ENCODE data around the gene R3HDM4.

The R3HDM4 gene

GRCh38 chr19:900302-901111 is 12.5 kb downstream of the R3HDM4 start:
- Histone ChIP-seq H3K36me3 (peaks cover 0 to 49% (median 35%) of the 10 kb centered on the region in 3 donors), H3K9me3 (no peaks in the 10 kb centered on the region), H3K4me1 (peaks cover 0 to 7% (median 0%) of the 10 kb centered on the region in 4 donors), H3K27ac (no peak overlapping the region), H3K4me3 (no peak overlapping the region), H3K27me3 (no peaks in the 10 kb centered on the region)
- intact Hi-C loops (cut with DNase I; ENCODE audit: low total_unique reads) = no loop called here
- no peak for TF ChIP-seq CTCF (IDR thresholded peaks at IDR 0.05)
- DNase-seq = no peak

- TF ChIP-seq CTCF (IDR thresholded peaks at IDR 0.05) = no peak
- DNase-seq = no peak
- Histone ChIP-seq H3K36me3 (peaks cover 0 to 49% (median 35%) of the 10 kb centered on the region in 3 donors), H3K4me3 (no peak overlapping the region), H3K4me1 (peaks cover 0 to 7% (median 0%) of the 10 kb centered on the region in 4 donors), H3K27me3 (no peaks in the 10 kb centered on the region), H3K27ac (no peak overlapping the region), H3K9me3 (no peaks in the 10 kb centered on the region)
- intact Hi-C loops (cut with DNase I; ENCODE audit: low total_unique reads) = no loop called here
Measured at GRCh38 chr19:900043-900301, 13.0 kb downstream of the R3HDM4 start.

GRCh38 chr19:899336-900042 is 13.5 kb downstream of the R3HDM4 start:
- Histone ChIP-seq H3K4me3 (no peak overlapping the region), H3K9me3 (no peaks in the 10 kb centered on the region), H3K27ac (no peak overlapping the region), H3K27me3 (no peaks in the 10 kb centered on the region), H3K36me3 (peaks cover 0 to 49% (median 35%) of the 10 kb centered on the region in 3 donors), H3K4me1 (peaks cover 0 to 7% (median 0%) of the 10 kb centered on the region in 4 donors)
- DNase-seq = no peak
- intact Hi-C loops (cut with DNase I; ENCODE audit: low total_unique reads) = no loop called here
- no peak for TF ChIP-seq CTCF (IDR thresholded peaks at IDR 0.05)

GRCh38 chr19:898663-899062 is 14.4 kb downstream of the R3HDM4 start:
- intact Hi-C loops (cut with DNase I; ENCODE audit: low total_unique reads) = no loop called here
- Histone ChIP-seq H3K9me3 (no peaks in the 10 kb centered on the region), H3K27ac (no peak overlapping the region), H3K27me3 (no peaks in the 10 kb centered on the region), H3K36me3 (peaks cover 0 to 49% (median 35%) of the 10 kb centered on the region in 3 donors), H3K4me3 (no peak overlapping the region), H3K4me1 (peaks cover 0 to 7% (median 2%) of the 10 kb centered on the region in 4 donors)
- DNase-seq = no peak
- no peak for TF ChIP-seq CTCF (IDR thresholded peaks at IDR 0.05)

- Histone ChIP-seq H3K27ac (no peak overlapping the region), H3K36me3 (peaks cover 0 to 49% (median 35%) of the 10 kb centered on the region in 3 donors), H3K4me3 (no peak overlapping the region), H3K27me3 (no peaks in the 10 kb centered on the region), H3K9me3 (no peaks in the 10 kb centered on the region), H3K4me1 (peaks cover 0 to 5% (median 1%) of the 10 kb centered on the region in 4 donors)
- intact Hi-C loops (cut with DNase I; ENCODE audit: low total_unique reads) = no loop called here
- no peak for DNase-seq
- TF ChIP-seq CTCF (IDR thresholded peaks at IDR 0.05) = no peak
Measured at GRCh38 chr19:897442-898039, 15.5 kb downstream of the R3HDM4 start.

Measured in tibial artery (tissue), 4 donors.